Stimulated activated CD8-positive, alpha-beta memory T cell treated with anti-CD3 and anti-CD28 coated beads, Interleukin-15, amount 100 ng/mL, for 48 hours (primary cell): Measurements from ENCODE around the gene COL8A2.
A peak's percentile ranks its signal among the peaks of the same experiment; 100 is the strongest.

Experiments
- DNase-seq, 2 donors: peaks; one replicate each; pipeline ENCODE4 v3.0.0-alpha.2; 2020; ENCODE audit warnings: low read depth in 2 of 2

The COL8A2 gene

DNA sequence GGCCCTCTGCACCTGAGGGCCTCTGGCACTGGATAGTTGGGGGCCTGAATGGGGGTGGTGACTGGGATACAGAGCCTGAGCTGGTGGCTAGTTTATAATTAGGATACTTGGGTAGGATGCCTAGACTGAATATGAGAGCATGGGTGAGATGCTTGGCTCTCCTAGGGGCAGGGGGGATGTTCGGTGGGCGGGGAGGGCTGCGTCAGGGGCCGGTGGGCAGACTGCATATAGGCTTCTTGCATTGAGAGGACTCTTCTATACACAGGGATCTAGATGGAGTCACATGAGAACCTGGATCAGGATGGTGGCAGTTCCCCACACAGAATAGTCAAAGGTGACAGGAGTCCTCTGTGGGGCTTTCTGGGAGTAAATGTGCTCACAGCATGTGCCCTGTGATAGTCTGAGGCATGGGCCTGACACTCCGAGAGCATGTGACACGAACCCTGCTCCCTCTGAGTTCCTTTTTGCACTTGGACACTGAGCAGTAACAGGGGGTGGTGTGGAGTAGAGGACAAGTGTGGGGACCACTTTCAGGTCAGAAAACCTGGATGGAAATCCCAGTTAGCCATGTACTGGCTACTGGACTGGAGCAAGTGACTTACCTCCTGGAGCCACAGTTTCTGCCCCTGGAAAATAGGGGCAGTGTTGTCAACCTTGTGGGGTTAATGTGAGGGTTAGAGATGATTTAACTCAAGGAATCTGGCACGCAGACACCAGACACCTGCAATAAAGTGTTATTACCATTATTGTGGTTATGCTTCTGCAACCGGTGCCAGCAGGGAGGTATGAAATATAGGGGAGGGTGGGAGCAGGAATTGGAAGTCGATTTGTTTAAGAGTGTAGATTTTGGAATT lies 33.2 kb upstream of the COL8A2 start:
- DNase-seq, result no peak

GRCh38 chr1:36157115-36157903 lies 32.3 kb upstream of the COL8A2 start:
- DNase-seq, result no peak

GRCh38 chr1:36156329-36157114 lies 31.5 kb upstream of the COL8A2 start:
- DNase-seq, result peak; percentile 38

GRCh38 chr1:36155408-36156328 lies 30.6 kb upstream of the COL8A2 start, which contains the start of gene MAP7D1:
Gene MAP7D1, plus strand, starts transcription at chr1:36156160. Its CDS starts 258 bp downstream, at chr1:36156418.
- DNase-seq, result peak; percentile 73 to 76

GRCh38 chr1:36154765-36155407 lies 29.9 kb upstream of the COL8A2 start:
- DNase-seq, result no peak

GRCh38 chr1:36154335-36154734 lies 29.3 kb upstream of the COL8A2 start:
- DNase-seq, result no peak

DNA sequence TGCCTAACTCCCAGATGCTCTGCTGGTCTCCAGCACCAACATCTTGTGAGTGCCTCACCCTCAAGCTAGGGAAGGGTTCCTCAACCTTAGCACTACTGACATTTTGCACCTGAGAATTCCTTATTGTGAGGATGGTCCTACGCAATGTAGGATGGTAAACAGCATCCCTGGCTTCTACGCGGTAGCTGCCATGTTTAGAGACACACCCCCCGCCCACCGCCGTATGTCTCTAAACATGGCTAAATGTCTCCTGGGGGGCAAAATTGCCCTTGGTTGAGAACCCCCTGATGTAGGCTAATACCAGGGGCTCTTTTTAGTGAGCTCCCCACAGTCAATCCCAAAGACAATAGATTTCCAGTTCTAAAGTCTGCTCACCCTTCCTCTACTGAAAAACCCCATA lies 28.5 kb upstream of the COL8A2 start:
- DNase-seq, result no peak

GRCh38 chr1:36151845-36152203 lies 26.8 kb upstream of the COL8A2 start:
- DNase-seq, result peak in 1 of 2 donors; percentile 29

DNA sequence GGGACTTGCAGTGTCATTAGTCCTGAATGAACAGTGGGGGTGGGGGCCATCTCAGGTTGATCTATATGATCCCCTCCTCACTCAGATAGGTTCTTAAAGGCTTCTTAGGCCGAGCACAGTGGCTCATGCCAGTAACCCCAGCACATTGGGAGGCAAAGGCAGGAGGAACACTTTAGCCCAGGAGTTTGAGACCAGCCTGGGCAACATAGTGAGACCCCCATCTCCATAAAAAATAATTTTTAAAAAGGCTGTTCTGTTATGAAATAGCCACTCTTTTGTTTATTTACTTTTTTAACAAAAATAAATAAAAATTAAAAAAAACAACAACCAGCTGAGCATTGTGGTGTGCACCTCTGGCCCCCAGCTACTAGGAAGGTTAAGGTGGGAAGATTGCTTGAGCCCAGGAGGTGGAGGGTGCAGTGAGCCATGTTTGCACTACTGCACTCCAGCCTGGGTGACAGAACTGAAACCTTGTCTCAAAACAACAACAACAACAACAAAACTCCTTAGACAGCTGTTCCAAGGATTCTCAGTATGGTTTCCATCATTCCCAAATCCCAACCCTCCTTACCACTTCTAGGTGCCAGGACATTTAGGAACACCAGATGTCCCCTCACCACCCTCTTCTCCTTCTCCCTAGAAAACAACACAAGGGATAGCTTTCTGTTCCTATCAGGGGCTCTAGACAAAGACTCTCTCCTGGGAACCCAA lies 26.3 kb upstream of the COL8A2 start:
- no peak for DNase-seq

- peak; percentile 77 to 79 for DNase-seq
Observed at GRCh38 chr1:36150296-36151133, 25.5 kb upstream of the COL8A2 start.

DNA sequence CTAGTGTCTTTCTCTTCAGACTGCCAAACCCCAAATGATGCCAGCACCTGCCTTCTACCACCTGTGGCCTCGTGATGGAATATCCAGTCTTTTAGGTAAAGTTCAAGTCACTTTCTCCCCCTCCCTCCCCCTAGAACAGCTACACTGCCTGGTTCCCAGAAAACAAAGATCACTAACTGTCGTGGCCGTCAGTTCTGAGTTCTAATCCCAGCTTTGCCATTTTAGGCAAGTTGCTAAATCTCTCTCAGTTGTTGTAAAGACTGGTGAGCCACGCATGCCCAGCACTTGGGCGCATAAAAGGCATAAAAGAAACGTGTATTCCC lies 24.9 kb upstream of the COL8A2 start:
- DNase-seq, result no peak

GRCh38 chr1:36149237-36149972 lies 24.4 kb upstream of the COL8A2 start, which contains the start of gene TRAPPC3:
Gene TRAPPC3, minus strand, starts transcription at chr1:36149486. Its CDS starts 108 bp downstream, at chr1:36149378.
- peak; percentile 100 for DNase-seq

- DNase-seq, result no peak
Observed at GRCh38 chr1:36148821-36149236, 23.8 kb upstream of the COL8A2 start.

GRCh38 chr1:36144413-36144812 lies 19.4 kb upstream of the COL8A2 start:
- DNase-seq, result no peak

DNA sequence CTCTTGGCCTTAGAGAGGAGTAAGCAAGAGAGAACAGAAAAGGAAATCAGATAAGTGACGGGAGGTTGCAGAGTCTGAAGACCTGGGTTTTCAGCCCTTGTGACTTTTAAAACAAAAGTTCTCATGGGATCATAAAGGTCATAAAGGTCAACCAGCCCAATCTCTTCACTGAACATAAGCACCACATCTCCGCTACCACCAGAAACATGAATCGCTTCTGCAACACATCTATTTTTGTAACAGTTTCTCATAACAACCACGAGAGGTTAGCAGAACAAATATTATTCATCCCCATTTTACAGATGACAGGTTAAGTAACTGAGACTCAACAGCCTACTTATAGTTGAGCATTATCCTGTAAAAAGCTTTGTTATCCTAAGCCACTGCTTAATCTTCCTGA lies 18.4 kb upstream of the COL8A2 start:
- no peak for DNase-seq

DNA sequence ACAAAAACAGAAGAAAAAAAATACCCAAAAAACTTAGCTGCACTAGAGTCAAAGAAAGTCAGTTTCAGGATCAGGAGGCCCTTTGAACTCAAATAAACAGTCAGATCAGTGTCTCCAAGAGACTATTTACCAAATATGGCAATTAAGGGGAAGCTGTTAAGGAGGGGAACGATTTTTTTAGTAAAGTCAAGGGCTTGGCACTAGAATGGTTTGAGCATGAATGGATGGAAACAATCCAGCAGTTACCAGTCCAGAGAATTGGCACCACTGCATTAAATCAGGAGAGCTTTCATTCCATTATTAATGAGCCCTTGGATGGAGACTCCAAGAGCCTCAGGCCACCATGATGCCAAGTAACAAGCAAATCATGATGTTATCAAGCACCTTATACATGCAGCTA lies 17.1 kb upstream of the COL8A2 start:
- DNase-seq, result no peak

DNA sequence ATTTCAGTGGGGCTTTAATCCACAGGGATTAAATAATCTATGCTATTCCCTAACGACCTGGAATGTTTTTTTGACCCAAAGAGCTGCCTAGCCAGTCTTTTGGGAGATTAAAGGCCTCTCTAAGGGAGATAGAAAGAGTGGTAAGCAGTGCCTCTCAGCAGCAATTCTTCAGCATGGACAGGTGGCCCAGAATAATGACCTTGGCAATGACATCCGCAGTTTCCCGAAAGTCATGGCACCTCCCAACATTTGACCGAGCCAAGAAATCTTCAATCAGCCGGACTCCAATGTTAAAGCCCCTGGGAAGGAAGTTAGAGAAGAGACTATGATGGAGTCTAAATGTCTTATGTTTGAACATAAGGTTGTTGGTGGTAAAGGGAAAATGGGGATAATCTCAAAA lies 14.5 kb upstream of the COL8A2 start:
- DNase-seq, result no peak

DNA sequence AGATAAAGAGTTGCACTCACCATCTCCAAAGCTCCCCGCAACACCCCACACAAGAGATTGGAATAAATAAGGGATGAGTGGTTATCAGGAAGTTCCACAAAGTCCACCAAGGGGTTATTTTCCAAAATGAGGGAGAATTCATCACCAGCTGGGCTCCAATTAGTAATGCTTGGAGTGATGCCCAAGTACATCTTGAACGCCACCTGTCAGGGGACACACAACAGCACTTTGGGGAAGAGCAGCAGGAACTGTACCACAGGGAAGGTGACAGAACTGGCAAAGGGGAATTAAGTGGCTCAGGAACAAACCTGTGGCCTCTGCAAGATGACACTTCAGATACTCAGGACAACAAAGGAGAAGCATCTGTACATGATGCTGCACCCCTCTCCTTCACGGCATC lies 12.8 kb upstream of the COL8A2 start:
- DNase-seq, result no peak
